ENCODE data around the gene GLCCI1.

- TF ChIP-seq EZH2 (IDR thresholded peaks at IDR 0.05) (no peak), POLR2AphosphoS5 (IDR thresholded peaks at IDR 0.05; ENCODE audit: borderline replicate concordance, low read depth, low read length) (no peak)
Measured at GRCh38 chr7:8130663-8131062, 162.1 kb downstream of the GLCCI1 start.

Data from SK-N-MC (cell line).